HepG2 (cell line): ENCODE measurements around the gene C20orf96. TPM values are rescaled to one million over a fixed set of nuclear protein-coding genes. Genes with fewer than 3 reads are reported as not detected.

Experiments
- ARNT2 ChIP-seq: sonication (generic); formaldehyde crosslinking; IDR thresholded peaks from 2 replicates; pipeline ENCODE4 v1.8.0; 2022; ENCODE audit warnings: mild to moderate bottlenecking, low read depth, missing genetic modification reagents, moderate library complexity
- DZIP1 ChIP-seq: sonication (generic); formaldehyde crosslinking; IDR thresholded peaks from 2 replicates; pipeline ENCODE4 v1.5.0; 2020; ENCODE audit warnings: mild to moderate bottlenecking, missing genetic modification reagents
- FOSL1 ChIP-seq: sonication (generic); formaldehyde crosslinking; IDR thresholded peaks from 2 replicates; pipeline ENCODE4 v1.9.0; 2021; ENCODE audit warnings: missing genetic modification reagents, borderline replicate concordance
- FOSL2 ChIP-seq: sonication (generic); formaldehyde crosslinking; IDR thresholded peaks from 2 replicates; pipeline ENCODE4 v1.4.0; 2020; ENCODE audit warnings: missing genetic modification reagents
- HDAC2 ChIP-seq: sonication (generic); formaldehyde crosslinking; IDR thresholded peaks from 2 replicates; pipeline ENCODE4 v1.4.0; 2020; ENCODE audit warnings: missing genetic modification reagents
- MAFK ChIP-seq, 2 experiments: IDR thresholded peaks in 1 of 2; conservative IDR thresholded peaks in 1 of 2; 2 replicates each; pipeline ENCODE4 v1.6.1; 2011; ENCODE audit warnings: improper control_type of control experiment in 2 of 2, low read length in 2 of 2
- MAX ChIP-seq: IDR thresholded peaks from 2 replicates; pipeline ENCODE4 v1.6.1; 2012; ENCODE audit warnings: inconsistent platforms
- MTF2 ChIP-seq: sonication (generic); formaldehyde crosslinking; IDR thresholded peaks from 2 replicates; pipeline ENCODE4 v1.5.0; 2020; ENCODE audit warnings: missing genetic modification reagents, borderline replicate concordance
- POLR2AphosphoS5 ChIP-seq: IDR thresholded peaks from 2 replicates; pipeline ENCODE4 v1.6.1; 2012; ENCODE audit warnings: low read depth, low read length
- RFXANK ChIP-seq: IDR thresholded peaks from 2 replicates; pipeline ENCODE4 v1.6.1; 2016
- SIN3A ChIP-seq: IDR thresholded peaks from 2 replicates; pipeline ENCODE4 v1.6.1; 2011; ENCODE audit warnings: low read depth, mild to moderate bottlenecking, control low read depth, low read length, borderline replicate concordance
- SNAPC5 ChIP-seq: sonication (generic); formaldehyde crosslinking; IDR thresholded peaks from 2 replicates; pipeline ENCODE4 v1.8.1; 2023; ENCODE audit warnings: mild to moderate bottlenecking, missing genetic modification reagents, borderline replicate concordance
- SOX5 ChIP-seq: IDR thresholded peaks from 2 replicates; pipeline ENCODE4 v1.6.1; 2016; ENCODE audit warnings: borderline replicate concordance
- SPEN ChIP-seq: sonication (generic); formaldehyde crosslinking; IDR thresholded peaks from 2 replicates; pipeline ENCODE4 v1.5.1; 2020; ENCODE audit warnings: low read depth, mild to moderate bottlenecking, missing genetic modification reagents
- TFDP2 ChIP-seq: sonication (generic); formaldehyde crosslinking; IDR thresholded peaks from 2 replicates; pipeline ENCODE4 v1.4.0; 2020; ENCODE audit warnings: missing genetic modification reagents
- TRIM24 ChIP-seq: sonication (generic); formaldehyde crosslinking; IDR thresholded peaks from 2 replicates; pipeline ENCODE4 v1.8.0; 2022; ENCODE audit warnings: mild to moderate bottlenecking, missing genetic modification reagents
- YEATS2 ChIP-seq: sonication (generic); formaldehyde crosslinking; IDR thresholded peaks from 2 replicates; pipeline ENCODE4 v1.4.0; 2020; ENCODE audit warnings: missing genetic modification reagents, borderline replicate concordance
- ZC3H13 ChIP-seq: sonication (generic); formaldehyde crosslinking; IDR thresholded peaks from 2 replicates; pipeline ENCODE4 v1.8.1; 2023; ENCODE audit warnings: mild to moderate bottlenecking, missing genetic modification reagents, moderate library complexity
- ZNF260 ChIP-seq: sonication (generic); formaldehyde crosslinking; IDR thresholded peaks from 2 replicates; pipeline ENCODE4 v1.4.0; 2020; ENCODE audit warnings: missing genetic modification reagents, low read depth, mild to moderate bottlenecking, borderline replicate concordance
- ZNF33A ChIP-seq: sonication (generic); formaldehyde crosslinking; IDR thresholded peaks from 2 replicates; pipeline ENCODE4 v1.5.1; 2020; ENCODE audit warnings: missing genetic modification reagents, mild to moderate bottlenecking, moderate library complexity, borderline replicate concordance
- ZNF33B ChIP-seq: sonication (generic); formaldehyde crosslinking; IDR thresholded peaks from 2 replicates; pipeline ENCODE4 v1.5.1; 2020; ENCODE audit warnings: mild to moderate bottlenecking, missing genetic modification reagents
- ZNF362 ChIP-seq: sonication (generic); formaldehyde crosslinking; IDR thresholded peaks from 2 replicates; pipeline ENCODE4 v1.4.0; 2020; ENCODE audit warnings: missing genetic modification reagents, mild to moderate bottlenecking, borderline replicate concordance
- ZNF44 ChIP-seq: sonication (generic); formaldehyde crosslinking; IDR thresholded peaks from 2 replicates; pipeline ENCODE4 v1.5.1; 2020; ENCODE audit warnings: mild to moderate bottlenecking, missing genetic modification reagents
- ZNF878 ChIP-seq: sonication (generic); formaldehyde crosslinking; IDR thresholded peaks from 2 replicates; pipeline ENCODE4 v1.8.1; 2023; ENCODE audit warnings: mild to moderate bottlenecking, missing genetic modification reagents, moderate library complexity
- polyA plus RNA-seq, 8 experiments: library from polyadenylated mRNA; depleted of rRNA in 3 of 8; stranded (reverse) in 7 of 8; unstranded in 1 of 8; fragments of >200 nt; fragmentation: Illumina TruSeq in 4 of 8; extraction: Trizol in 4 of 8; gene quantifications; 2 replicates each; pipeline versions ENCODE4 v1.2.1 to v1.2.3, GENCODE V29; 2011 to 2016; ENCODE audit warnings: low read depth in 4 of 8, missing spikeins in 1 of 8, mixed read lengths in 1 of 8; ENCODE audit not compliant: insufficient read depth in 1 of 8
- total RNA-seq, 5 experiments: library from RNA; depleted of rRNA; stranded (reverse); fragments of >200 nt; fragmentation: Illumina TruSeq; extraction: Trizol; gene quantifications; 2 replicates each; pipeline ENCODE4 v1.2.3, GENCODE V29; 2016; ENCODE audit warnings: low read depth in 1 of 5

Gene C20orf96
- total and polyA plus RNA-seq, 2 of the 13 experiments (the other 11 are each of a cell fraction or from before 2014, with no cell fraction given) = 3.8 to 20.6 TPM

GRCh38 chr20:309841-310644 lies 19.5 kb upstream of the C20orf96 start (continued):
- TF ChIP-seq DZIP1 (CRISPR knock-in tag) = 0 out of 2 replicates have a peak, but pooled peaks have one; percentile 78
- TF ChIP-seq HDAC2 (CRISPR knock-in tag) = no peak; the same call in 1 of the 2 replicates
- TF ChIP-seq ZNF33B (CRISPR knock-in tag) = peak; percentile 68; the same call in 1 of the 2 replicates
- TF ChIP-seq MAFK (conservative IDR thresholded peaks at IDR 0.05 in 1 of 2, IDR thresholded peaks at IDR 0.05 in 1 of 2; ENCODE audit: low read length in 2 of 2) = no peak
- no peak for TF ChIP-seq MTF2 (CRISPR knock-in tag)
- no peak; the same call in 1 of the 2 replicates for TF ChIP-seq SPEN (CRISPR knock-in tag)
- TF ChIP-seq ZNF33A (CRISPR knock-in tag) = no peak
- TF ChIP-seq SIN3A = peak; percentile 7; the same call in 1 of the 2 replicates
- TF ChIP-seq ZNF878 (CRISPR knock-in tag) = no peak
- no peak; the same call in 1 of the 2 replicates for TF ChIP-seq ZNF44
- TF ChIP-seq ARNT2 (CRISPR knock-in tag) = peak; percentile 45
- TF ChIP-seq MAX = peak; percentile 89
- TF ChIP-seq ZNF260 = no peak
- TF ChIP-seq ZC3H13 (CRISPR knock-in tag) = peak; percentile 90
- no peak for TF ChIP-seq FOSL1
- TF ChIP-seq FOSL2 (CRISPR knock-in tag) = peak; percentile 27; the same call in 1 of the 2 replicates
- TF ChIP-seq RFXANK (CRISPR knock-in tag) = peak; percentile 48; the same call in 1 of the 2 replicates
- TF ChIP-seq POLR2AphosphoS5 = peak; percentile 65
- no peak for TF ChIP-seq SOX5 (CRISPR knock-in tag)
- no peak for TF ChIP-seq TFDP2
- no peak for TF ChIP-seq ZNF362 (CRISPR knock-in tag)
- TF ChIP-seq TRIM24 (CRISPR knock-in tag) = no peak
- TF ChIP-seq SNAPC5 (CRISPR knock-in tag) = no peak
- TF ChIP-seq YEATS2 (CRISPR knock-in tag) = no peak
